ENCODE measurements around the gene KCP.

Gene KCP

DNA sequence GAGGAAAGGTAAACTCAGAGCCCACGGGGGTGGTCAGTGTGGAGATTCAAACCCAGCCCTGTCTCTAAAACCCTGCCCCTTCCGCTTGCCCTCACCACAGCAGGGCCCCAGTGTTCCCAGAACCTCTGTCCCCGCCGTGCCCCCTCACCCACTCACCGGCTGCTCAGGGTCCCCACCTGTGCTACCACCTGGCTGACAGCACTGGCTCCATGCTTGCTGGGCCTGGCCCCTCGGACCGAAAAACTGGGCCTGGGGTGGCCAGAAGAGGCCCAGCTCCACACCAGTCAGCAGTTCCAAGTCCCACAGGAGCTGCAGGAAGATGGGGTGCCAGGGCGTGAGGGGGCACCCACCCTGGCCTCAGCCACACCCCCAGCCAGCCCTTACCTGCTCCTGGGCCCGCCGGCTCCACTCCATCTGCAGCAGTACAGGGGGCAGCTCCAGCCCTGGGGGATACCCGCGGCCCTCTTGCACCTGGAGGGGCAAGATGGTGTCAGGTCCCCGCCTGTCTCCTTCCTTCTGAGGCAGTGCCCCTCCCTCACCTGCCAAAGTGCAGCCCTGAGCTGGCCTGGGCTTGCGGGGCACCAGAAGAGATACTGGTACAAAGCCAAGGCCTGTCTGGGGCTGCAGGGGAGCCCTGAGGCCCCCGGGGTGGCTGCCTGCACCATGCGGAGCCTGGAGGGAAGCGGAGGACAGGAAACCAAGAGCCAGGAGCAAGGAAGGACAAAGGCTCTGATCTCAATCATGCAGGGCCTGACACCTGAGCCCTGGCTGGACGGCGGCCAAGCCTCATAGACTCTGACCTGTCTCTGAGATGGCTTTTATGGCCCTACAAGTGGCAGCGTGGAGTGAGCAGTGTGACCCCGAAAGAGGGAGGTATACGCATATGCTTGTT, 36.1 kb downstream of the KCP start:
- DNase-seq (ENCODE audit: low read depth, low spot score), result no peak

DNA sequence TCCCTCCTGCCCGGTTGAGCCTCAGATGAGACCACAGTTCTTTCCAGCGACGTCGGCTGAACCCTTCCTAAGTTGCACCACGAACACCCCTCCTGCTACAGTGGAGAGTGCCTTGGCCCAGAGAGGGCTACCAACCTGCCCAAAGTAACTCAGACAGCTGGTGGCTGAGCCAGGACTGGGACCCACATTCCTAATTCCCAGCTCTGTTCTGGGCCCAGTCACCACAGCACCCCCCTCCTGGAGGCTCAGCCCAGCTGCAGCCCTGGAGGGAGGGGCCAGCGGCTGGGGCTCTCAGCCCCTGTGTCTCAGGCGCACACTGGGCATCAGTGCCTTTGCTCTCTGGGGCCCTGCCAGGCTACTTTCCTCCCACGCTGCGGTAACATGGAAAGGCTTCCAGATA, 37.3 kb downstream of the KCP start:
- DNase-seq (ENCODE audit: low read depth, low spot score), result no peak

DNA sequence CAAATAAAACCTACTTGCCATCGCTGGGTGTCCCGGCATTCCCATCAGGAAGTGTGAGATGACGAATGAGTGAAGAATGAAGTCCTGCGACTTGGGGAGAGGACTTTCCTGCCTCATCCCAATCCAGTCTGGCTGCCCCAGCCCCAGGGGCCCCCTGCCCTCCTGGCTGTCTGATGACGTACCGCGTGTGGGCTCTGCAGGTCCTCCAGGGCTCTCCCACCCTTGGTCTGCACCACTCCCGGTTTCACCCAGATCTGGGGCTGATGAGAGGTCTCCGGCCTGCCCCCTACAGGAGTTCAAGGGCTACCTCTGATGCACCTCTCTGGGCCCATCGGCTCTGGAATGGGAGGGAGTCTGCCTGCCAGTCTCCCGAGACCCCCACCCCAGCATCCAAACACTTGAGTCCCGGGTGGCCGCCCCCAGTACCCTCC, 38.1 kb downstream of the KCP start:
- DNase-seq (ENCODE audit: low read depth, low spot score), result no peak

DNA sequence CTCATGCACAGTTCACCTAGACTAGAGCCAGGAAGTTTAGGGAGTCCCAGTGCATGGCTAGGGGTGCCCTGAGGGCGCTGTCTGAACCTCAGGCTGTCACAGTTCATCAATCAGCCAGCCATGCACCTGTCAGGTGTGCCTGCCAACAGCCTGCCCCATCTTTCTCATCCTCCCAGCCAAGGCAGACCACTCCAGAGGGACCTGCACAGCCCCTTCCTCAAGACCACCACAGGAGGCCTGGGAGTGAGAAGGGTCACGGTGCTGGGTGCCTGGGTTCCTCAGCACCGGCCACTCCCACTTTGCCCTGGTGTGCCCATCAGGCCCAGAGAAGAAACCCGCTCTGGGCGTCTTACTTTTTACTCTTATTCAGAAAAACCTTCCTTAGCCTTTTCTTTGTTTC, 39.5 kb downstream of the KCP start:
- DNase-seq (ENCODE audit: low read depth, low spot score), result no peak

DNA sequence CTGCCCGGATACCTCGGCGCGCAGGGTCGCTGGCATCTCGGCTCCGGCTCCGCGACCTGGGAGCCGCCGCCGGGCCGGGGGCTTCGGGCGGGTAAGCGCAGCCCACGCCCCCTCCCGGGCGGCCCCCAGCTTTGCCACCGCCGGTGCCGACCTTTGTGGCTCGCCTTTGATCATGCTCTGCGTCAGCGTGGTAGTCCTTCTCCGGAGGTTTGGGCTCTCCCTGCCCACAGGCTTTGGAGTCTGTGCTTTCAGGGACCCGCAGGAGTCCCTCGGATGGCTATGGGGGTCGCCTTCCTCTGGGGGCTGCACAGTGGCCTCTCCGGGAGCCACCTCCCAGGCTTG, 40.6 kb downstream of the KCP start:
- DNase-seq (ENCODE audit: low read depth, low spot score), result no peak

DNA sequence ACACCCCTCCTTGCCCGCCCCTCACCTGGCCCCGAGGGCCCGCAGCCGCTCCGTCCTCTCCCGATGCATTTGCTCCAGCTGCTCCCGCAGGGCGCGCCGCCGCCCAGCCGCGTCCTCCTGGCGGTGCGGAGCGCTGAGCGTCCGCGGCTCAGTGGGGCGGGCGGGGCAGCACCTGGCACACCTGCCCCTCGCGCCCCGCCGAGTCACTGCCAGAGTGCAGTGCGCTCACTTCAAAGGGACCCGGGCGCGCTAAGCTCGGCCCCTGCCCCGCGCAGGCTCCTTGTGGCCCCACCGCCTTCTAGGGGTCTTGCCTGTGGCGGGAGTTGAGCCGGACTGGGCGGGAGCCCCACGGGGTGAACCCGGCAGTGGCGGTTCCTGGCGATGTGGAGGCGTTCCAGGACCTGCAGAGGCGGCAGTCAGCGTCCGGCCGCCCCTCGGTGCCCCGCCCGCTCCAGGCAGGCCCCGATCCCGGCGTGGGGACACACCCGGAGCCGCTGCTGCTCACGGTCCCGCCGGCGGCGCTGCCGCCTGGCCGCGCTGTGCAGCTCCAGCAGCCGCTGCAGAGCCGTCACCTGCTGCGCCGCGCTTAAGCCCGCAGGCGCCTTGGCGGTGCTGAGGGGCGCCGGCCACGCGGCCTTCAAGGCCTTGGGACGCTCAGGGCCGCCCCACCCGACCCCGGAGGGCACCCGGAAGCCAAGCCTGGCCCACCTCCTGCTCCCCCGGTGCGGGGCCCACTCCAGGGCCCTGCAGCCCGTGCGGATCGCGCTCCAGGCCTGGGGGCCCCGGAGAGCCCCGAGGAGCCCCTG, 41.2 kb downstream of the KCP start:
- no peak for DNase-seq (ENCODE audit: low read depth, low spot score)

DNA sequence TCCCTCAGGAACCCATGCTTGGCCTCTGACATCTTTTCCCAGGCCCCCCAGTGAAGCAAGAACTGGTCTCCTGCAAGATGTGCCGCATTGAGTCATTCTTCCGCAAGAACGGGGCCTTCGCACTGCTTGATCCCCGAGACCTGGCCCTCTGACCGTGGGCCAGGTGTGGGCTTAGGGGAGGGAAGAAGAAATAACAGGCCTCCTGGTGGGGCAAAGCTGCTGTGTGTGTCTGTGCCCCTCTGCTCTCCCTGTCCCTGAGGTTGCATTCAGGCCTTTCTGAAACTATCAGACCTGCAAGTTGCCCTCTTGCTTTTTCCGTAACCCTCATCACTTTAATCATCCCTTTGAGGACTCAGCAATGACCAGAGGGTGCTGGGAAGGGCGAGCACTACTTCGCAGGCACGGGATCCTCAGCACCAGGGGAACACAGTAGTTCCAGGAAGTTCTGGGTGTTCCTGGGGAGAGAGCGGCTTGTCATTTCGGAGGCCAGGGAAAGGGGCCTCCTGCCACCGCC, 41.8 kb downstream of the KCP start:
- no peak for DNase-seq (ENCODE audit: low read depth, low spot score)

DNA sequence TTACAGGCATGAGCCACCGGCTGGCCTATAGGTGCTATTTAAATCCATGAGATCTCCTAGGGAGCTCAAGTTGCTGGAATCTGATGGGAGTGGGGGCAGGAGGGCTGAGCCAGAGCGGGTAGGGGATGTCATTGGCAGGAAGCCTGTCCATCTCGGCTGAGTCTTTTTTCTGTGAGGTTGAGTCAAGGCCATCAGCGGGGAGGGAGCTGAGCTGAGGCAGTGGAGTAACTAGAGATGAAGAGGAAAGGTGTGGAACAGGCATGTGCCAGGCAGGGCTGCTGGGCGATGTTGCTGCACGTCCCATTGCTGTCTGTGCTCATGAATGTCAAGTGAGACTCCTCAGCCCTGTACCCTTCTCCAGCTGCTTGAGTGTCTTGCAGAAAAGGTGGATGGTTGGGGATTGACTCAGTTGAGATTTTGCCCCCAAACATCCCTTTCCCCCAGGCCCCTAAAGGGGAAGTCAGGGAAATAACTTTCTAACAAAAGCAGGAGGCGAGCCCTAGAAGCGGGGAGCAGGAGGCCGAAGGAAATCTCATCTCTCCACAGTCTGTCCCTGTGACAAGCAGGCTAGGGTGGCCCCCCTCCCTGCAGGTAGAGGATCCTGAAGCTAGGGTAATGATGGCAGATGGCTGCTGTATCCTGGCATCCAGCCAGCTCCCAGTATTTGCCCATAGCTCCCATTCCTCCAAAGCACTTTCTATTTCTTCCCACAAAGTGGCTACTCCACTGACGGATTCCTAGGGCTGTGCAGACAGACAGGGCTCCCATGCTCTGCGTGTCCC, 42.5 kb downstream of the KCP start:
- no peak for DNase-seq (ENCODE audit: low read depth, low spot score)

DNA sequence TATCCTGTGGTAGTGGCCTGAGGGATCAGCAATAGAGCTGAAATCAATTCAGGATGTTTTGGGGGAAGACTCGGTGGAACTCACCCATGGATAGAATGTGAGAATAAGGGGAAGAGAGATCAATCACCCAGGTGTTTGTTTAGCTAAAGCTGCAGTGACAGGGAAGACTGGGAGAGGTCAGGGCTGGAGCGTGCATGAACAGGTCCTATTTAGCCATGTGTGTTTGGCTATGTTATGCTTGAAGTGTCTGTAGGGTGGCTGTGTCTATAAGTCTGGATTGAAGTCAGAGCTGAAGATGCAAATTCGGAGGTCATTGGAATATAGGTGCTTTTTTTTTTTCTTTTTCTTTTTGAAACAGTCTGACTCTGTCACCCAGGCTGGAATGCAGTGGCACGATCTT, 43.3 kb downstream of the KCP start:
- no peak for DNase-seq (ENCODE audit: low read depth, low spot score)

DNA sequence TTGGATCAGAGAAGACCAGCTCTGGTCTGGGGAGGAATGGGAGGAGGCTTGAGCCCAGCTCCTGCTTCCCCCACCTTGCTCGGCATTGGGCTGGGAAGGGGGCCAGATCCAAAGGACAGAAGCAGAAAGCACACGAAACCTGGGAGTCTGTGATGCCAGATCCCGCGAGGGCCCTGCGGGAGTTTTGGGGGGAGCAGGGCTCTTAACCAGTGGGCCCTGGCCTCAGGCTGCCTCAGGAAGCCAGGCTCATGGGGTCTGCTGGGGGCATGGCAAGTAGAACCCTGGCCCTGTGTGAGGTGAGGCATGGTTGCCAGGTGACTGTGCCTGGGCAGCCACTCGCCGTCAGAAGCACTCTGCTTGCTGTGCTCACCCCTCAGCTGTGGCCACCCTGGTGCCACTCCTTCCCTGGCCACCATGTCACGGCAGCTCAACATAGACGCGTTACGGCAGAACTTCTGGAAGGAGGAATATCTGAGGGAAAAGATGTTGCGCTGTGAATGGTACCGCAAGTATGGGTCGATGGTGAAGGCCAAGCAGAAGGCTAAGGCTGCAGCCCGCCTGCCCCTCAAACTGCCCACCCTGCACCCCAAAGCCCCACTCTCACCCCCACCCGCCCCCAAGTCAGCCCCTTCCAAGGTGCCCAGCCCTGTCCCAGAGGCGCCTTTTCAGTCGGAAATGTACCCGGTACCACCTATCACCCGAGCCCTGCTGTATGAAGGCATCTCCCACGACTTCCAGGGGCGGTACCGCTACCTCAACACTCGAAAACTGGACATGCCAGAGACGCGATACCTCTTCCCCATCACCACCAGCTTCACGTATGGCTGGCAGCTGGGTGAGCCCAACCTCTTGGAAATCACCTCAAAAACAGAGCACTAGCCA, 44.3 kb downstream of the KCP start:
- DNase-seq (ENCODE audit: low read depth, low spot score), result no peak

DNA sequence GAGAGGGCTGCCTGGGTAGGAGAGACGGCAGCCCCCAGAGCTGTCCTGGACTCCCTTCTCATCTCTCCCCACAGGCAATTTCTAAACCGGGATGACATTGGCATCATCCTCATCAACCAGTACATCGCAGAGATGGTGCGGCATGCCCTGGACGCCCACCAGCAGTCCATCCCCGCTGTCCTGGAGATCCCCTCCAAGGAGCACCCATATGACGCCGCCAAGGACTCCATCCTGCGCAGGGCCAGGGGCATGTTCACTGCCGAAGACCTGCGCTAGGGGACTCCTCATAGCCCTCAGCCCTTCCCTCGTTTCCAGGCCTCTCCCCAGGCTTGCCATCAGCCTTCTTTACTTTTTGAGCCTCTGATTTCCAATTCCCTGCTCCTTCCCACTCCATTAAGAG, 45.2 kb downstream of the KCP start:
- no peak for DNase-seq (ENCODE audit: low read depth, low spot score)

DNA sequence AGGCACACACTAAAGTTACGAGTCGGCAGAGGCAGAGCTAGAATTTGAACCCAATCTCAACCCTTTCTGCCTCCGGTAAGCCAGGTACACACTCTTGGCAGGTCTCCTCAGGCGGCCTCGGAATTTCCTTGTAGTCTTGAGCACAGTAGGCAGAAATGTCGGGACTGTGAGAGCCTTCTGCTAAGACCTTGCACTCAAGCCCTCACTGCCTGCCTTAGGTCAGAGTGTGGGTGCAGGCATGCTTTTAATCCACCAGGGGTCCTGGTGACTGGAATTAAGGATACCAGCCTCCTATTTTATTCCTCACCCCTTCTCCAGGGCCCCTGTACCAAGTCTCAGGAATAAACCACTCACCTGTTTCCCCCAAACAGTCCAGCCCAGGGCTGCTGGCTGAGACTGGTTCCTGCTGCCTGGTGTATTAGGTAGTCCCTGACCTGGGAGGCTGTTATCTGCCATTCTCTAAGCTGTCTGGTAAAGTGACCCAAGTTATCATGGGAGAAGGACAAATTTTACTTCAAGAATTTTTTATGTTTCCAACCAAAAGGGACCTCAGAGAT, 47.0 kb downstream of the KCP start:
- no peak for DNase-seq (ENCODE audit: low read depth, low spot score)

DNA sequence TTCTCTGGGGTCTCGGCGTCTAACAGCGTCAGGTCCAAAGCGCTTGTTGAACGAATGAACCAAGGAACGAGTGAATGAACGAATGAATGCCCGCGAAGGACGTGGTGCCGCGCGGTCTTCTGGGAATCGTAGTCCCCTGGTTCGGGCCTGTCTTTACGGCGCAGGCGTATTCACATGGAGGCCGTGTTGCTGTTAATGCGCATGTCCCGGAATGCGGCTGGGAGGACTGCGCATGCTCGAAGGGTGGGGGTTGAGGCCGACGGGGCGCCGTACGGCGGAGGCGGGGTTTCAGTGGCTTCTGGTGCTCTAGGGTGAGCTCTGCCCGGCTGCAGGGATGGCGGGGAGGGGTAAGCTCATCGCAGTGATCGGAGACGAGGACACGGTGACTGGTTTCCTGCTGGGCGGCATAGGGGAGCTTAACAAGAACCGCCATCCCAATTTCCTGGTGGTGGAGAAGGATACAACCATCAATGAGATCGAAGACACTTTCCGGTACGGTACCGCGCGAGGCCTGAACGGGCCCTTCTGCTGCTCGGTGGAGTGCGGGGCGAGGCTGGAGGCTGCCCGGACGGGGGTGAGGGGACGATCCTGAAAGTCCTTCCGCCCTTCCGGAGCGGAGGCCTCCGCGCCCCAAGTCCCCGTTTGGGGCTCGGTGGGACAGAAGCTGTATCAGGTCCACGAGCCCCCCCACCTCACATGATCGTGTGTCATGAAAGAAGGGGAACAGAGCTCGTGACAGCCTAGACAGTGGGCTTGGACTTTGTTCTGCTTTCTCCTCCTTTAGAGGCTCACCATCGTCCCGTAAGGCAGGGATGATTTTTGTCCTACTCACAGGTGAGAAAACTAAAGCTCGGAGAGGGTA, 47.7 kb downstream of the KCP start, which contains the start of gene ATP6V1F:
ATP6V1F (plus strand) TSS at position 286 of the 862 bp plus-strand sequence; CDS start at position 335, 49 bp downstream.
- DNase-seq (ENCODE audit: low read depth, low spot score), result peak; percentile 97

DNA sequence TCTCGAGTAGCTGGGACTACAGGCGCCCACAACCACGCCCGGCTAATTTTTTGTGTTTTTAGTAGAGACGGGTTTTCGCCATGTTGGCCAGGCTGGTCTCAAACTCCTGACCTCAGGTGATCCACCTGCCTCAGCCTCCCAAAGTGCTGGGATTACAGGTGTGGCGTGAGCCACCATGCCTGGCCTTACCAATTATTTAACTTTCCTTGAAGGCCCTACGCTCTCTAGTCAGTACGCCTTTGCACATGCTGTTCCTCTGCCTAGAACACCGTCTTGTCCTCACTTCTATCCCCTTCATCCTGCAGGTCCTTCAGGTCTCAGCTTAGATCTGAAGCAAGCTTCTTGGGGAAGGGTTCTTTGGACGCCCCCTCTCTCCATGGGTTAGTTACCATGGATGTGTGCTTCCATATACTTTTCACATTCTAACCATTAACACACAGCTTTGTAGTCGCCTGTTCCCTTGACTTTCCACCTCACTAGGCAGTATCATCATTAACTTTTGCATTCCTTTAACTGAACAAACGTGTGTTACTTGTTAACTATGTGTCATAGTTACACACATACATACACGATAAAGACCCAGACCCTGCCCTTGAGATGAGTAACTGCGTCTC, 48.4 kb downstream of the KCP start:
- DNase-seq (ENCODE audit: low read depth, low spot score), result no peak

DNA sequence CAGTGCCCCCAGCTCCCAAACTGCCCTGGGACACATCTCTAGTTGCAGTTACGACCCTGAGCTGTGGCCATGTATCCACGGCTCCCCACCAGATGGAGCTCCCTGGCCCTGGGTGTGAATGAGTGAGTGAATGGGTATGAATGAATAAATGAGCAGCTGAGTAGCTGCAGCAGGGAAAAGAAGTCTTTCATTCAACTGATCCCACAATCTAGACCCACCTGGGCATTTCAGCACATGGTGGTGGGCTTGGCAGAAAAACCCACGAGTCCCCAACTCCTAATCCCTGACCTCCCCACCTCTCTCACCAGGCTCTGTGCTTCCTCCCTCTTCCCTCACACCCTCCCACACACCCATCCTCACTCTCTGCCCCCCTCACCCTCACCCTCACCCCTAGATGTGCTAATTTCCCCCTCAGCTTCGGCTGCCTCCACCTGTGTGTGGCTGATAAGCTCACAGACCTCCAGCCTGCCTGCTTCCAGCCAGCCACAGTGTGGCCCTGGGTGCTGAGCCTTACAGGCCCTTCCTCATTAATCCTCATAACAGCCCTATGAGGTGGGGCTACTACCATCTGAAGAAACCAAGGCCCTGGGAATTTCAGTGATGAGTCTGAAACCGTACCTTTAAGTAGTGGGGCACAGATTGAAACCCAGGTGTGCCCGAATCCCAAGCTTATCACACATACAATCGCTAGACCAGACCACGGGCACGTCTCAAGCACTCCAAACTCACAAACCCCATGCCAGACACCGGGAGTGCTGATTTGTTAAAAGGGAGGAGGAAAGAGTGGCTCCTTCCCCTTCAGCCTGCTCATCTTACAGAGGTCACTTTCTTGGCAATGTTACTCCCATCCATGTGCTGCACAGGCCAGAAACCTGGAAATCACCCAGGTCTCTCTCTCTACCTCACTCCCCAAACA, 50.1 kb downstream of the KCP start:
- no peak for DNase-seq (ENCODE audit: low read depth, low spot score)

DNA sequence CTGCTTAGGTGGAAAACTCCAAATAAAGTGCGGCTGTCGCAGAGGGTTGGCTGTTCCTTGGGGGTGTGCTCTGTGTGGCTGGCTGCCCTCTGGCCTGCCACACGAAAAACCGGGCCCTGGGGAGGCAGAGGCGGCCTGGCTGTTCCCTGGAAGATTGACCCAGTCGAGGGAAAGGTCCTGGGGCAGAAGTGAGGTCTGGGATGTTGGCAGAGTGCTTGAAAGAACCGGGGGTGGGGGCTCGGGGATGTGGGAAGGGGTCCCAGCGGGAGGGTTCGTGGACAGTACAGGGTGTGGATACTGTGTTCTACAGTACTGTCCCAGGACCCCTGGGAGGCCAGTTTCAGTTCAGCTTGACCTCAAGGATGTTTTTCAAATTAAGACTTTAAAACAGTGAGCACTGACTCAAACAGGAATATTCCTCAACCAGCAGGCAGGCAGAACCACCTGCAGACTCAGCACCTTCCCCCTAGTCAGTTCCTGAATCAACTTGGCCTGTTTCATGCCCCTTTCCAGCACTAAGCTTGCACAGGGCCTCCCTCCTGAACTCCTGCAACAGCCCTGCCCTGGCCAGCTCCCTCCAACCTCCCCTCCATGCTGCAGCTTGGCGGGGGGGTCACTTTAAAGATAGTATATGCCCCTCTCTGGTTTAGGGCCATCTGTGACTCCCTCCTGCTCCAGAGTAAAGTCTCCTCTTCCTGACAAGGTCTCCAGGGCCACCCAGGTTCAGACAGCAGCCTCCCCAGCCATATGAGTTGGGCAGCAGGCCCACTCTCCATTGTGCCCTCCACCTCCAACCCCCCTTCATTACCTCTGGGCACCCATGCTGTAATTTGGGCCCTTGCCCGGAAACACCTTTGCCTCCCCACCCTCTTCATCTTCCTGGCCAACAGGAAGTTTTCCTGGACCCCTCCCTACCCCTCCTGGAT, 51.0 kb downstream of the KCP start:
- no peak for DNase-seq (ENCODE audit: low read depth, low spot score)
